Measurements from ENCODE around the gene ANKRD37. TPM values are rescaled to one million over a fixed set of nuclear protein-coding genes. Genes with fewer than 3 reads are reported as not detected.

The ANKRD37 gene
- total RNA-seq, 2 donors from 2014 or later: 10.1 to 22.4 TPM

DNA sequence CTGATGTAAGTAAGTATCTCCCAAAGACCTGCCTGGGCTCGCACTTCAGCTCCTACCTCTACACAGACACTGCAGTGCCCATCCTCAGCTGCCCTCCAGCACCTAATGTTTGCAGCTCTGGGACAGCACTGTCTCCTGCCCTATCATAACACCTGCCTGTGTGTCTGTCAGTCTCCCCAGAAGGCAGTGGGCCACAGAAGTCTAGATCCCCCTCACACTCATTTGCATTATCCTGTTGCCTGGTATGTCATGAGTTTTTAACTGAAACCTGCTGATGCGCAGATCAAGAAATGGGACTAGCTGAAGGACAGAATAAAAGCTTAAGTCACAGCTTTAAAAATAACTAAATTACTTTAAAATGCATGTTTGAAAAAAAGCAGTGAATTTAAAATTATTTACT, 43.9 kb upstream of the ANKRD37 start:
- no peaks in the 10 kb centered on the region for H3K9me3 ChIP-seq
- H3K36me3 ChIP-seq (replicated peaks in 1 of 2; ENCODE audit: insufficient read depth in 1 of 2, low read depth in 2 of 2): peaks cover 0 to 2% of the 10 kb centered on the region in 2 donors

DNA sequence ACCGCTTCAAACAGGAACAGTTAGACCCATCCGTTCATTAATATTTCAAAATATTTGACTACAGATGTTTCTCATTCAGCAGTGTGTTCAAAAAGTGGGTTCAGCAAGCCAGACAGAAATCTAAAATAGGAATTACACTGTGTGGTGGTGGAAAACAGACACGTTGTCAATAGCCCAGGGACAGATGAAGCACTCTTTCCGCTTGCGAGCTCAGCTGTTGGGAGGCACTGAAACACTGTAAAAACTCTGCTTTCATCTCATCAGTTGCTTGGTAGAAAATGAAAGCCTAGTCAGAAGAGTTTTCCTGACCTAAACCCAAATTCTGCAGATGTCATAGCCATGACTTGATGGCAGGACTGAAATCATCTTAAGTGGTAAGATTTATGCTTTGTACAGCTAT, 39.4 kb upstream of the ANKRD37 start:
- H3K4me3 ChIP-seq: no peak overlapping the region
- DNase-seq (no peak), ATAC-seq (no peak)
- WGBS, 2 donors: 92 to 95% methylated on average over 5 of the region's 5 CpGs
- intact Hi-C loops (cut with DNase I): no loop called here
- H3K9me3 ChIP-seq: no peaks in the 10 kb centered on the region
- no peaks in the 10 kb centered on the region for H3K27me3 ChIP-seq
- no peaks in the 10 kb centered on the region for H3K4me1 ChIP-seq
- TF ChIP-seq POLR2A (IDR thresholded peaks at IDR 0.05): no peak
- TF ChIP-seq, protein P1, sequence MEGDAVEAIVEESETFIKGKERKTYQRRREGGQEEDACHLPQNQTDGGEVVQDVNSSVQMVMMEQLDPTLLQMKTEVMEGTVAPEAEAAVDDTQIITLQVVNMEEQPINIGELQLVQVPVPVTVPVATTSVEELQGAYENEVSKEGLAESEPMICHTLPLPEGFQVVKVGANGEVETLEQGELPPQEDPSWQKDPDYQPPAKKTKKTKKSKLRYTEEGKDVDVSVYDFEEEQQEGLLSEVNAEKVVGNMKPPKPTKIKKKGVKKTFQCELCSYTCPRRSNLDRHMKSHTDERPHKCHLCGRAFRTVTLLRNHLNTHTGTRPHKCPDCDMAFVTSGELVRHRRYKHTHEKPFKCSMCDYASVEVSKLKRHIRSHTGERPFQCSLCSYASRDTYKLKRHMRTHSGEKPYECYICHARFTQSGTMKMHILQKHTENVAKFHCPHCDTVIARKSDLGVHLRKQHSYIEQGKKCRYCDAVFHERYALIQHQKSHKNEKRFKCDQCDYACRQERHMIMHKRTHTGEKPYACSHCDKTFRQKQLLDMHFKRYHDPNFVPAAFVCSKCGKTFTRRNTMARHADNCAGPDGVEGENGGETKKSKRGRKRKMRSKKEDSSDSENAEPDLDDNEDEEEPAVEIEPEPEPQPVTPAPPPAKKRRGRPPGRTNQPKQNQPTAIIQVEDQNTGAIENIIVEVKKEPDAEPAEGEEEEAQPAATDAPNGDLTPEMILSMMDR (IDR thresholded peaks at IDR 0.05): no peak
- no peaks in the 10 kb centered on the region for H3K36me3 ChIP-seq (replicated peaks in 1 of 2; ENCODE audit: insufficient read depth in 1 of 2, low read depth in 2 of 2)
- no peak overlapping the region for H3K27ac ChIP-seq

More for the DNA sequence above, 43.9 kb upstream of the ANKRD37 start:
- no peak for TF ChIP-seq POLR2A (IDR thresholded peaks at IDR 0.05)
- TF ChIP-seq, protein P1 (IDR thresholded peaks at IDR 0.05): no peak
- no peaks in the 10 kb centered on the region for H3K27me3 ChIP-seq
- ATAC-seq (no peak), DNase-seq (no peak)
- 90 to 98% methylated on average over 2 of the region's 2 CpGs for WGBS, 2 donors
- intact Hi-C loops (cut with DNase I): no loop called here
- H3K4me1 ChIP-seq: no peaks in the 10 kb centered on the region
- H3K27ac ChIP-seq: no peak overlapping the region
- no peak overlapping the region for H3K4me3 ChIP-seq

DNA sequence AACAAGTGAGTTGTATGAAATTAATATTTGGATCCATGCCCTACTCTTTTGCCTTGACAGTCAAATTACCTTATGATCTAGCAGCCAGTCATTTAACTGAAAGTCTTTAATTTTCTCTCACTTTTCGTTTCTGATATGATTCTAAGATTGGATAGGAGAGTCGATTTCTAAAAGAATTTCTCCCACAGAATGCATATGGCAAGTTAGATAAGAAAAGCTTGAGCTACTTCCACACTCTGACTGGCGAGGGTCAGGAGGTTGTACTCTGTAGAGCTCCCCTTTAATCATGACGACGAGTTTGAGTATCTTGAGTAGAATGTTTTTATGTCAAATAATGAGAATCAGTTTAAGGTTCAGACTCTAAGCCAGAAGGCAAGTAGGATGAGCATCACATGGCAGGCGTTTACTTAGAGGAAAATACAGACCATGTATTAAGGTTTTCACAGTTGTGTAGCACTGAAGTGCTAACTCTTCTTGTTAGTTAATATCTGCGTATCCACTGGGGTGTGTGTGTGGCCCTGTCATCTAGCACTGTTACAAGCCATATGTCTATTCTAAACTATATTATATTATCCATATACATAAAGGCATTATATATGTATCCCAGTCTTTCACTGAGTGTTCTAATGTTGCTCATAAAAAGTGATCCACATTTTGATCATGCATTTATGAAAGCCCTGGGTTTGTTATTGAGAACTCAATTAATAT, 38.8 kb upstream of the ANKRD37 start:
- H3K36me3 ChIP-seq (replicated peaks in 1 of 2; ENCODE audit: insufficient read depth in 1 of 2, low read depth in 2 of 2): peaks cover 0 to 2% of the 10 kb centered on the region in 2 donors
- WGBS, 2 donors: 78 to 79% methylated on average over 7 of the region's 7 CpGs
- no peak for DNase-seq
- intact Hi-C loops (cut with DNase I): no loop called here
- H3K4me3 ChIP-seq: no peak overlapping the region
- no peaks in the 10 kb centered on the region for H3K27me3 ChIP-seq
- ATAC-seq: no peak
- H3K9me3 ChIP-seq: no peaks in the 10 kb centered on the region
- no peak overlapping the region for H3K27ac ChIP-seq
- TF ChIP-seq, protein P1 (IDR thresholded peaks at IDR 0.05): no peak
- peaks cover 2% of the 10 kb centered on the region for H3K4me1 ChIP-seq

DNA sequence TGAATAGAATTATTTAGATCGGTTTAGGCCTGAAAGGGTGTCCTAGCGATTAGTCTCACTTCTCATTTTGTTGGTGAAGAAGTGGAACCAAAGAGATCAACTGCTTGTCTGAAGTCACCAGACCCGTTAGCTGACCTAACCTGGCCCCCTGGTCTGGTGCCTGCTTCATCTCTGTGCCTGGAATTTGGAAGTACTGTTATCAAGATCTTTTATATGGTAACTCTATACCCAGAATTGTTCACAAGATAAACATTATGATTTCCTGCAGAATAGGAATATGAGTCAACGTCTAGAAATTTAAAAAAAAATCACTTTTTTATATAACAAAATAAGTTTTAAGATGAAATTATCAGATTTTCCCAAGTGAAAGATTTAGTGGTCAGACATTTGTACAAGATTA, 38.1 kb upstream of the ANKRD37 start:
- DNase-seq: no peak
- no peaks in the 10 kb centered on the region for H3K9me3 ChIP-seq
- WGBS, 2 donors: 82 to 88% methylated on average over 4 of the region's 4 CpGs
- H3K27ac ChIP-seq: no peak overlapping the region
- no peak for TF ChIP-seq POLR2A (IDR thresholded peaks at IDR 0.05)
- TF ChIP-seq, protein P1 (IDR thresholded peaks at IDR 0.05): no peak
- H3K36me3 ChIP-seq (replicated peaks in 1 of 2; ENCODE audit: insufficient read depth in 1 of 2, low read depth in 2 of 2): peaks cover 0 to 2% of the 10 kb centered on the region in 2 donors
- no peak overlapping the region for H3K4me3 ChIP-seq
- peaks cover 7% of the 10 kb centered on the region for H3K4me1 ChIP-seq
- no peaks in the 10 kb centered on the region for H3K27me3 ChIP-seq
- intact Hi-C loops (cut with DNase I): no loop called here
- no peak for ATAC-seq

DNA sequence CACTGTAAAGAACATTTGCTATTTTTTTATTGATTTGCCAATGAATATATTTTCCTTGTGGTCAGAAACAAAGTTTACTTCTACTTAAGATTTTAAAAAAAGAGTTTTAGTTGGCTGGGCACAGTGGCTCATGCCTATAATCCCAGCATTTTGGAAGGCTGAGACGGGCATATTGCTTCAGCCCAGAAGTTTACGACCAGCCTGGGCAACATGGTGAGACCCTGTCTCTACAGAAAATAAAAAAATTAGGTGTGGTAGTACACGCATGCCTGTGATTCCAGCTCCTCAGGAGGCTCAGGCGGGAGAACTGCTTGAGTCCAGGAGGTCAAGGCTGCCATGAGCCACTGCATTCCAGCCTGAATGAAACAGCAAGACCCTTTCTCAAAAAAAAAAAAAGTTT, 37.7 kb upstream of the ANKRD37 start:
- ATAC-seq: no peak
- WGBS, 2 donors: 93 to 99% methylated on average over 4 of the region's 4 CpGs
- intact Hi-C loops (cut with DNase I): no loop called here

More for the DNA sequence above, 37.7 kb upstream of the ANKRD37 start:
- no peaks in the 10 kb centered on the region for H3K9me3 ChIP-seq
- no peaks in the 10 kb centered on the region for H3K27me3 ChIP-seq
- H3K4me1 ChIP-seq: peaks cover 9% of the 10 kb centered on the region
- TF ChIP-seq, protein P1 (IDR thresholded peaks at IDR 0.05): no peak
- no peak for TF ChIP-seq POLR2A (IDR thresholded peaks at IDR 0.05)
- no peak overlapping the region for H3K4me3 ChIP-seq
- peaks cover 0 to 2% of the 10 kb centered on the region in 2 donors for H3K36me3 ChIP-seq (replicated peaks in 1 of 2; ENCODE audit: insufficient read depth in 1 of 2, low read depth in 2 of 2)
- no peak overlapping the region for H3K27ac ChIP-seq
- no peak for DNase-seq

All from body of pancreas (tissue), 4 donors.